Activated CD4-positive, alpha-beta T cell treated with anti-CD3 and anti-CD28 coated beads, Interleukin-2, amount 10 ng/mL, durations not matched to agents 24 days and 14 days (primary cell): ENCODE results near the gene MYO1G. TPM values are rescaled to one million over a fixed set of nuclear protein-coding genes. Genes with fewer than 3 reads are reported as not detected.

Experiments used
- DNase-seq: peaks from one replicate; pipeline ENCODE4 v3.0.0; 2022
- H3K27ac Mint-ChIP-seq: one replicate; pipeline ENCODE4 v1.8.0; 2022; ENCODE audit warnings: mild to moderate bottlenecking, mixed read lengths
- H3K27me3 Mint-ChIP-seq: one replicate; pipeline ENCODE4 v1.8.0; 2022; ENCODE audit warnings: mixed read lengths
- H3K36me3 Mint-ChIP-seq: one replicate; pipeline ENCODE4 v1.8.0; 2022; ENCODE audit warnings: low read depth, mild to moderate bottlenecking, mixed read lengths
- H3K4me1 Mint-ChIP-seq: one replicate; pipeline ENCODE4 v1.8.0; 2021; ENCODE audit warnings: mixed read lengths
- H3K4me3 Mint-ChIP-seq: one replicate; pipeline ENCODE4 v1.8.0; 2022; ENCODE audit warnings: mild to moderate bottlenecking, moderate library complexity, mixed read lengths
- H3K9me3 Mint-ChIP-seq: one replicate; pipeline ENCODE4 v1.8.0; 2021; ENCODE audit warnings: mixed read lengths
- intact Hi-C: fragments of 100-400 bp; cut with micrococcal nuclease; formaldehyde crosslinking; loops from one replicate; pipeline ENCODE4 v1.15.1; 2023
- total RNA-seq: library from RNA; stranded (reverse); gene quantifications from 2 replicates; pipeline ENCODE4 v1.2.3, GENCODE V29; 2022

The MYO1G gene
- total RNA-seq, 1 donor from 2014 or later, result 290 TPM

- Mint-ChIP-seq H3K36me3 (no peaks in the 10 kb centered on the region), H3K9me3 (no peaks in the 10 kb centered on the region), H3K27ac (peak overlapping the region; percentile 73), H3K4me3 (no peak overlapping the region), H3K4me1 (peaks cover 11% of the 10 kb centered on the region), H3K27me3 (no peaks in the 10 kb centered on the region)
- intact Hi-C loops, result no loop called here
- DNase-seq, result no peak
These were observed 66.0 kb downstream of the MYO1G start for GRCh38 chr7:44912775-44913347.

Other genes with a start within 250 kb of the MYO1G start
- gene ZMIZ2, start 230.2 kb downstream of the MYO1G start, total RNA-seq, result 130 and 133 TPM in 2 replicates
- gene PPIA, start 182.3 kb downstream of the MYO1G start, total RNA-seq, result 2,368 and 2,448 TPM in 2 replicates
- gene H2AZ2, start 130.9 kb downstream of the MYO1G start, total RNA-seq, result 188 and 192 TPM in 2 replicates
- gene PURB, start 93.5 kb downstream of the MYO1G start, total RNA-seq, result 41.4 and 41.5 TPM in 2 replicates
- gene CCM2, start 21.2 kb upstream of the MYO1G start, total RNA-seq, result 59.2 and 63.1 TPM in 2 replicates
- 0.09 and 0.31 TPM in 2 replicates for gene NACAD, start 110.0 kb upstream of the MYO1G start, total RNA-seq
- 192 and 198 TPM in 2 replicates for gene TBRG4, start 132.7 kb upstream of the MYO1G start, total RNA-seq
- gene RAMP3, start 178.8 kb upstream of the MYO1G start, total RNA-seq, result not detected in 2 replicates